Panc1 (cell line): ENCODE data around the gene C2orf76. TPM values are rescaled to one million over a fixed set of nuclear protein-coding genes. Genes with fewer than 3 reads are reported as not detected.
A peak's percentile ranks its signal among the peaks of the same experiment; 100 is the strongest.

Source experiments
- ATAC-seq: fragments of 200-7000 bp; cut with Tn5 transposase; 2 replicates; pipeline ENCODE4 v1.9.1; 2020; ENCODE audit warnings: mild to moderate bottlenecking, moderate library complexity
- BruUV-seq: library from RNA; stranded (reverse); fragments of 400-500 nt; replicated peaks from 2 replicates; lab custom pipeline; 2021; lab: Mats Ljungman, UMichigan
- CTCF ChIA-PET: fragments of 300-600 bp; sonication (Branson Sonifier 250); formaldehyde crosslinking; loops from one replicate; lab custom pipeline; 2022; ENCODE audit warnings: antibody characterized with exemption; lab: Charles Lee
- POLR2A ChIA-PET: fragments of 300-600 bp; sonication (Branson Sonifier 250); formaldehyde crosslinking; loops from one replicate; lab custom pipeline; 2022; ENCODE audit warnings: antibody characterized with exemption; lab: Charles Lee
- DNase-seq: peaks from one replicate; pipeline ENCODE4 v3.0.0-alpha.2; 2010; ENCODE audit warnings: low read depth, low spot score
- H3K27ac ChIP-seq: 2 replicates; pipeline ENCODE4 v1.5.1; 2011; ENCODE audit warnings: mild to moderate bottlenecking, low read length, inconsistent platforms
- H3K27me3 ChIP-seq: fragments of 200-500 bp; sonication (Bioruptor generic); 2 replicates; pipeline ENCODE4 v1.6.0; 2014; ENCODE audit warnings: low read length, inconsistent platforms; ENCODE audit not compliant: control insufficient read depth, insufficient read depth
- H3K36me3 ChIP-seq: fragments of 200-500 bp; sonication (Bioruptor generic); 2 replicates; pipeline ENCODE4 v1.5.1; 2014; ENCODE audit warnings: inconsistent platforms, mild to moderate bottlenecking, low read length, moderate library complexity; ENCODE audit not compliant: control insufficient read depth, insufficient read depth
- H3K4me1 ChIP-seq: 2 replicates; pipeline ENCODE4 v1.5.1; 2011; ENCODE audit warnings: inconsistent platforms, mild to moderate bottlenecking, low read length, moderate library complexity; ENCODE audit not compliant: control insufficient read depth, insufficient read depth
- H3K4me3 ChIP-seq, 2 experiments: 2 replicates each; pipeline ENCODE4 v1.5.1; 2011 to 2012; ENCODE audit warnings: low read depth in 2 of 2, low read length in 2 of 2, mild to moderate bottlenecking in 2 of 2, inconsistent platforms in 1 of 2, moderate library complexity in 1 of 2
- H3K9me3 ChIP-seq: fragments of 200-500 bp; sonication (Bioruptor generic); 2 replicates; pipeline ENCODE4 v1.5.1; 2014; ENCODE audit warnings: low read depth, mild to moderate bottlenecking, inconsistent platforms, low read length, moderate library complexity; ENCODE audit not compliant: control insufficient read depth, insufficient read depth
- CTCF ChIP-seq: fragments of 450-650 bp; IDR thresholded peaks from 2 replicates; pipeline ENCODE4 v1.5.1; 2017; ENCODE audit warnings: mild to moderate bottlenecking
- POLR2AphosphoS5 ChIP-seq: IDR thresholded peaks from 2 replicates; pipeline ENCODE4 v1.6.1; 2012; ENCODE audit warnings: mild to moderate bottlenecking, low read depth, low read length, moderate library complexity
- REST ChIP-seq, 2 experiments: IDR thresholded peaks; 2 replicates each; pipeline ENCODE4 v1.6.1; 2011 to 2012; ENCODE audit warnings: low read depth in 2 of 2, control low read depth in 1 of 2, low read length in 1 of 2, mild to moderate bottlenecking in 1 of 2, moderate library complexity in 1 of 2; ENCODE audit not compliant: insufficient read depth in 1 of 2
- SIN3A ChIP-seq: IDR thresholded peaks from 2 replicates; pipeline ENCODE4 v1.6.1; 2012; ENCODE audit warnings: low read depth, mild to moderate bottlenecking, low read length, moderate library complexity, borderline replicate concordance; ENCODE audit not compliant: insufficient read depth
- in situ Hi-C: cut with HindIII; loops from 2 replicates; pipeline ENCODE4 v1.10.0; 2016; ENCODE audit warnings: low sequenced_read_pairs, low pct_unique_long_range_greater_than_20kb
- intact Hi-C: fragments of 100-400 bp; cut with micrococcal nuclease; formaldehyde crosslinking; loops from one replicate; pipeline ENCODE4 v1.10.0; 2022; ENCODE audit not compliant: unreplicated experiment
- total RNA-seq: library from RNA; stranded (reverse); gene quantifications from one replicate; pipeline ENCODE4 v1.2.1, GENCODE V29; 2021; ENCODE audit not compliant: unreplicated experiment

C2orf76 gene
- total RNA-seq, 1 experiment from 2014 or later, result 22.7 TPM

GRCh38 chr2:119259296-119259860 lies 107.3 kb downstream of the C2orf76 start:
- no peaks in the 10 kb centered on the region for H3K9me3 ChIP-seq
- ATAC-seq (no peak), DNase-seq (no peak)
- ChIA-PET POLR2A (no interaction called here), CTCF (no interaction called here)
- no TSS peak for BruUV-seq
- no peak overlapping the region for H3K4me3 ChIP-seq
- no peak for TF ChIP-seq REST (IDR thresholded peaks at IDR 0.05; ENCODE audit: insufficient read depth in 1 of 2, low read depth in 2 of 2, low read length in 1 of 2)
- intact Hi-C loops (no loop called here), in situ Hi-C loops (no loop called here)
- peaks cover 37% of the 10 kb centered on the region for H3K4me1 ChIP-seq
- peak overlapping the region; percentile 3; the same call in 1 of the 2 replicates for H3K27ac ChIP-seq
- H3K36me3 ChIP-seq, result no peaks in the 10 kb centered on the region; the same call in 1 of the 2 replicates
- no peaks in the 10 kb centered on the region for H3K27me3 ChIP-seq

GRCh38 chr2:119257198-119257597 lies 109.4 kb downstream of the C2orf76 start:
- Histone ChIP-seq H3K9me3 (no peaks in the 10 kb centered on the region), H3K36me3 (no peaks in the 10 kb centered on the region; the same call in 1 of the 2 replicates), H3K27ac (peak overlapping the region; percentile 23; the same call in 1 of the 2 replicates), H3K4me3 (no peak overlapping the region), H3K4me1 (peaks cover 56% of the 10 kb centered on the region), H3K27me3 (no peaks in the 10 kb centered on the region)
- ATAC-seq, result no peak
- in situ Hi-C loops (no loop called here), intact Hi-C loops (no loop called here)
- DNase-seq, result no peak
- POLR2A ChIA-PET, result interaction anchor here (0.6 kb wide), 1 partner anchor 35 kb away, joined by 3 read pairs; no protein-coding TSS in a partner anchor
- CTCF ChIA-PET, result no interaction called here
- no TSS peak for BruUV-seq
- TF ChIP-seq CTCF (no peak), REST (IDR thresholded peaks at IDR 0.05; ENCODE audit: insufficient read depth in 1 of 2, low read depth in 2 of 2, low read length in 1 of 2) (no peak), POLR2AphosphoS5 (no peak), SIN3A (no peak)
